Measurements from ENCODE around the gene SLC36A1.

GRCh38 chr5:151475388-151475787 lies 28.0 kb downstream of the SLC36A1 start:
- TF ChIP-seq SP1 (IDR thresholded peaks at IDR 0.05; ENCODE audit: low read depth) = no peak
- no peak for TF ChIP-seq RAD21 (IDR thresholded peaks at IDR 0.05; ENCODE audit: low read depth)
- no peak for TF ChIP-seq REST (IDR thresholded peaks at IDR 0.05; ENCODE audit: low read depth)
- no peak for TF ChIP-seq ATF3 (IDR thresholded peaks at IDR 0.05)
- TF ChIP-seq CTCF (IDR thresholded peaks at IDR 0.05 in 2 of 3, conservative IDR thresholded peaks at IDR 0.05 in 1 of 3; ENCODE audit: borderline replicate concordance in 1 of 3, insufficient read depth in 1 of 3, low read depth in 2 of 3, low read length in 2 of 3) = no peak
- TF ChIP-seq EGR1 (IDR thresholded peaks at IDR 0.05; ENCODE audit: low read depth) = no peak
- no peak for TF ChIP-seq CEBPB (IDR thresholded peaks at IDR 0.05; ENCODE audit: low read depth)
- TF ChIP-seq ZNF274 (IDR thresholded peaks at IDR 0.05; ENCODE audit: low read depth, low read length) = no peak
- no peak for TF ChIP-seq JUND (IDR thresholded peaks at IDR 0.05)
- TF ChIP-seq POLR2AphosphoS5 (IDR thresholded peaks at IDR 0.05; ENCODE audit: low read depth, low read length) = no peak
- TF ChIP-seq TCF7L2 (IDR thresholded peaks at IDR 0.05; ENCODE audit: borderline replicate concordance, extremely low read depth, insufficient read depth, insufficient read length) = no peak

Data from HCT116 (cell line).